Lower leg skin (tissue), 4 donors: Measurements from ENCODE around the gene MYRF. TPM values are rescaled to one million over a fixed set of nuclear protein-coding genes. Genes with fewer than 3 reads are reported as not detected.

Experiments used
- DNase-seq, 2 donors: peaks; one replicate each; pipeline ENCODE4 v3.0.0-alpha.2; 2019; ENCODE audit warnings: low spot score in 2 of 2
- H3K4me3 ChIP-seq: fragments of 200-600 bp; sonication (generic); 2 replicates; pipeline ENCODE4 v1.5.1; 2017; ENCODE audit warnings: mild to moderate bottlenecking, low read depth; ENCODE audit not compliant: poor library complexity, severe bottlenecking
- POLR2A ChIP-seq, 2 donors: fragments of 450-650 bp; IDR thresholded peaks; one replicate each; pipeline ENCODE4 v1.6.1; 2016 to 2017; ENCODE audit warnings: antibody characterized with exemption in 2 of 2, mild to moderate bottlenecking in 1 of 2, moderate library complexity in 1 of 2
- WGBS, 2 donors: methylation state at CpG; one replicate each; pipeline ENCODE4 v1.1.5; 2018; 5-methylcytosine and 5-hydroxymethylcytosine counted together
- intact Hi-C: fragments of 100-400 bp; cut with DNase I; formaldehyde crosslinking; loops from one replicate; pipeline ENCODE4 v1.15.0; 2023; ENCODE audit warnings: low total_unique reads
- total RNA-seq, 4 donors: library from RNA; depleted of rRNA; stranded (reverse); fragments of >200 nt; gene quantifications; one replicate each; pipeline ENCODE4 v1.1.0, GENCODE V29; 2016
- TF ChIP-seq, protein P1 (sequence below), 3 donors: fragments of 450-650 bp; IDR thresholded peaks; one replicate each; pipeline ENCODE4 v1.5.1; 2016; ENCODE audit warnings: antibody characterized with exemption in 3 of 3, mild to moderate bottlenecking in 3 of 3, moderate library complexity in 2 of 3

The MYRF gene
- total RNA-seq, 4 donors from 2014 or later = 0.23 to 2.6 (median 1.4) TPM; not detected in 1

DNA sequence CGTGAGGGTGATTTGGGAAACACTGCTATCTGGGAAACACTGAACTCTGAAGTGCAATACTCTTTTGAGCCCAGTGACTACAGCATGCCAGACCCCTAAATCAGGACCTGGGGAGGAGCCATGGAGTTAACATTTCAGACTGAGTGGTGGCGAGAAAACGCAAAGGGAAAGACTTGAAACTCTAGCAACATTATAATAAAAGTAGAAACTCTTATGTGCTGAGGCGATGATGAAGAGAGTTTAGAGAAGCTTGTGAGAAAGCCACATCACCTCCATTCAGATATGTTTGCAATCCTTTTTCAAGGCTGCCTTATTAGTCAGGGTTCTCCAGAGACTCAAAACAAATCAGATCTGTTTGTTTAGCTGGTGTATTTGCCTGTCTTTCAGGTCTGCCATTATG is 42.1 kb downstream of the MYRF start:
- WGBS, 2 donors = 86 to 91% methylated on average over 4 of the region's 4 CpGs
- TF ChIP-seq, protein P1, sequence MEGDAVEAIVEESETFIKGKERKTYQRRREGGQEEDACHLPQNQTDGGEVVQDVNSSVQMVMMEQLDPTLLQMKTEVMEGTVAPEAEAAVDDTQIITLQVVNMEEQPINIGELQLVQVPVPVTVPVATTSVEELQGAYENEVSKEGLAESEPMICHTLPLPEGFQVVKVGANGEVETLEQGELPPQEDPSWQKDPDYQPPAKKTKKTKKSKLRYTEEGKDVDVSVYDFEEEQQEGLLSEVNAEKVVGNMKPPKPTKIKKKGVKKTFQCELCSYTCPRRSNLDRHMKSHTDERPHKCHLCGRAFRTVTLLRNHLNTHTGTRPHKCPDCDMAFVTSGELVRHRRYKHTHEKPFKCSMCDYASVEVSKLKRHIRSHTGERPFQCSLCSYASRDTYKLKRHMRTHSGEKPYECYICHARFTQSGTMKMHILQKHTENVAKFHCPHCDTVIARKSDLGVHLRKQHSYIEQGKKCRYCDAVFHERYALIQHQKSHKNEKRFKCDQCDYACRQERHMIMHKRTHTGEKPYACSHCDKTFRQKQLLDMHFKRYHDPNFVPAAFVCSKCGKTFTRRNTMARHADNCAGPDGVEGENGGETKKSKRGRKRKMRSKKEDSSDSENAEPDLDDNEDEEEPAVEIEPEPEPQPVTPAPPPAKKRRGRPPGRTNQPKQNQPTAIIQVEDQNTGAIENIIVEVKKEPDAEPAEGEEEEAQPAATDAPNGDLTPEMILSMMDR (IDR thresholded peaks at IDR 0.05) = no peak
- TF ChIP-seq POLR2A (IDR thresholded peaks at IDR 0.05) = no peak
- no peak for DNase-seq
- intact Hi-C loops = loop anchor here (10.0 kb wide), 1 partner anchor 320 kb away; no protein-coding TSS in a partner anchor
- no peak overlapping the region for H3K4me3 ChIP-seq

DNA sequence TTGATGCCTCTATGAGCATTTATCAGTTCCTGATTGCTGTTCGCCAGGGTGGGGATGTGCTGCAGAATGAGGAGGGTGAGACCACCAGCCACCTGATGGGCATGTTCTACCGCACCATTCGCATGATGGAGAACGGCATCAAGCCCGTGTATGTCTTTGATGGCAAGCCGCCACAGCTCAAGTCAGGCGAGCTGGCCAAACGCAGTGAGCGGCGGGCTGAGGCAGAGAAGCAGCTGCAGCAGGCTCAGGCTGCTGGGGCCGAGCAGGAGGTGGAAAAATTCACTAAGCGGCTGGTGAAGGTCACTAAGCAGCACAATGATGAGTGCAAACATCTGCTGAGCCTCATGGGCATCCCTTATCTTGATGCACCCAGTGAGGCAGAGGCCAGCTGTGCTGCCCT is 43.0 kb downstream of the MYRF start:
- 91 to 92% methylated on average over 10 to 12 of the region's 12 CpGs for WGBS, 2 donors
- TF ChIP-seq, protein P1 (IDR thresholded peaks at IDR 0.05) = no peak
- TF ChIP-seq POLR2A (IDR thresholded peaks at IDR 0.05) = no peak
- no peak overlapping the region for H3K4me3 ChIP-seq
- DNase-seq = no peak
- intact Hi-C loops = loop anchor here (10.0 kb wide), 1 partner anchor 319 kb away; no protein-coding TSS in a partner anchor

DNA sequence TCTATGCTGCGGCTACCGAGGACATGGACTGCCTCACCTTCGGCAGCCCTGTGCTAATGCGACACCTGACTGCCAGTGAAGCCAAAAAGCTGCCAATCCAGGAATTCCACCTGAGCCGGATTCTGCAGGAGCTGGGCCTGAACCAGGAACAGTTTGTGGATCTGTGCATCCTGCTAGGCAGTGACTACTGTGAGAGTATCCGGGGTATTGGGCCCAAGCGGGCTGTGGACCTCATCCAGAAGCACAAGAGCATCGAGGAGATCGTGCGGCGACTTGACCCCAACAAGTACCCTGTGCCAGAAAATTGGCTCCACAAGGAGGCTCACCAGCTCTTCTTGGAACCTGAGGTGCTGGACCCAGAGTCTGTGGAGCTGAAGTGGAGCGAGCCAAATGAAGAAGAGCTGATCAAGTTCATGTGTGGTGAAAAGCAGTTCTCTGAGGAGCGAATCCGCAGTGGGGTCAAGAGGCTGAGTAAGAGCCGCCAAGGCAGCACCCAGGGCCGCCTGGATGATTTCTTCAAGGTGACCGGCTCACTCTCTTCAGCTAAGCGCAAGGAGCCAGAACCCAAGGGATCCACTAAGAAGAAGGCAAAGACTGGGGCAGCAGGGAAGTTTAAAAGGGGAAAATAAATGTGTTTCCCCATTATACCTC is 43.6 kb downstream of the MYRF start:
- 86 to 96% methylated on average over 15 to 18 of the region's 18 CpGs for WGBS, 2 donors
- intact Hi-C loops = loop anchor here (10.0 kb wide), 1 partner anchor 319 kb away; no protein-coding TSS in a partner anchor
- DNase-seq = no peak
- no peak overlapping the region for H3K4me3 ChIP-seq
- TF ChIP-seq, protein P1 (IDR thresholded peaks at IDR 0.05) = no peak
- no peak for TF ChIP-seq POLR2A (IDR thresholded peaks at IDR 0.05)

DNA sequence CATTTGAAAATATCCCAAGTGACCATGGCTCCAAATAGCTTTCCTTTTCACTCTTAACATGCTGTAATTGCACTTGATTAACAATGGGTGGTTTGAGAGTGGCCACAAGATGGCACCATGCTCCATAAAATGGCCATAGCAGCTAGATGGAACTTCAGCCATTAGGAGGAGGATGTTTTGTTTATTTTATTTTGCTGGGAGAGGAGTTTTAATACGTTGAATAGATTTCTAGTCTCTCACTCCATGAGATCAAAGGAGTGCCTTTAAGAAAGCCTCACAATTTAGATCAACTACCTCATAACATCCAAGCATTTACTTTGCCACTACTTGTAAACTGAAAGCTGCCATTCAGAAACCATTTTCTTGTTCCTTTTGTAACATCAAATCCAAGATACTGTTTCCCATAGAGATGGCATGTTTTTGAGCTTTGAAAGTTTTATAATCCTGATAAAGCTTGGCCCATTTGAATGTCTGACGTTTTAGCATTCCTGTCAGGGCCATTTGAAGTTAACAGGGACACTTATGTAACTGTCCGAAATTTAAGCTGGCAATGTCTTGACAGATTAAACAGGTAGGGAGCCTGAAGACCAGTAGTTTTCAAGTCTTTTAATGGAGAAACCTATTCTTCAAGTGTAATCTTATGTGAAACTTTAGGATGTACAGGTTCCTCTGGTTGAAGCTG is 45.0 kb downstream of the MYRF start:
- H3K4me3 ChIP-seq = no peak overlapping the region
- WGBS, 2 donors = 38 to 51% methylated on average over 3 of the region's 3 CpGs
- TF ChIP-seq, protein P1 (IDR thresholded peaks at IDR 0.05) = no peak
- DNase-seq = peak in 1 of 2 donors; percentile 79
- intact Hi-C loops = loop anchor here (10.0 kb wide), 1 partner anchor 317 kb away; no protein-coding TSS in a partner anchor

DNA sequence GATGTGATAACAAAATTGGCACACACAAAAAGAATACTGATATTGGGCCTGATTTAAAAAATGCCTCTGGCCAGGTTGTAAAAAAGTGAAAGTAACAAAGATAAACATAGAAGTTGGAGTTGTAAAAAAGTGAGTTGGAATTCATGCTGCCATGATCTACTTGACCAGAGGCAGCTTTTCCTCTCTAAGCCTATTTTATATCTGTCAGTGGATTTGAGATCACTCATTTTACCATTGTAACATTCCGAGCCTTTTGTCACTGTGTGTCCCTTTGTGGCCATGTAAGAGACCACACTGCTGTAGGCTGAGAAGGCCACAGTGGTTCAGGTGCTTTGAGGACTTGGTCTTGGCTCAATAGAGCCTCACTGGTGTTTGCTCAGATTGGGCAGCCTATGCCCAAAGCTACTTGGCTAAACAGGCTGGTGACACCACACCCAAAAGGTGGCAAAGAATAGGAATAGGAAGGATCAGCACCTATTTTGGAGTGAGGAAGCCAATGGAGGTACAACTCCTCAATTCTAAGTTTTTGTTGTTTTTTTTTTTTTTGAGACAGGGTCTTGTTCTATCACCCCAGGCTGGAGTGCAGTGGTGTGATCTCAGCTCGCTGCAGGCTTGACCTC is 47.3 kb downstream of the MYRF start:
- no peak for DNase-seq
- no peak overlapping the region for H3K4me3 ChIP-seq
- 95 to 97% methylated on average over 2 of the region's 2 CpGs for WGBS, 2 donors
- TF ChIP-seq, protein P1 (IDR thresholded peaks at IDR 0.05) = no peak
- TF ChIP-seq POLR2A (IDR thresholded peaks at IDR 0.05) = no peak
- intact Hi-C loops = loop anchor here (10.0 kb wide), 1 partner anchor 315 kb away; no protein-coding TSS in a partner anchor
